ENCODE data around the gene KLHL5.

DNA sequence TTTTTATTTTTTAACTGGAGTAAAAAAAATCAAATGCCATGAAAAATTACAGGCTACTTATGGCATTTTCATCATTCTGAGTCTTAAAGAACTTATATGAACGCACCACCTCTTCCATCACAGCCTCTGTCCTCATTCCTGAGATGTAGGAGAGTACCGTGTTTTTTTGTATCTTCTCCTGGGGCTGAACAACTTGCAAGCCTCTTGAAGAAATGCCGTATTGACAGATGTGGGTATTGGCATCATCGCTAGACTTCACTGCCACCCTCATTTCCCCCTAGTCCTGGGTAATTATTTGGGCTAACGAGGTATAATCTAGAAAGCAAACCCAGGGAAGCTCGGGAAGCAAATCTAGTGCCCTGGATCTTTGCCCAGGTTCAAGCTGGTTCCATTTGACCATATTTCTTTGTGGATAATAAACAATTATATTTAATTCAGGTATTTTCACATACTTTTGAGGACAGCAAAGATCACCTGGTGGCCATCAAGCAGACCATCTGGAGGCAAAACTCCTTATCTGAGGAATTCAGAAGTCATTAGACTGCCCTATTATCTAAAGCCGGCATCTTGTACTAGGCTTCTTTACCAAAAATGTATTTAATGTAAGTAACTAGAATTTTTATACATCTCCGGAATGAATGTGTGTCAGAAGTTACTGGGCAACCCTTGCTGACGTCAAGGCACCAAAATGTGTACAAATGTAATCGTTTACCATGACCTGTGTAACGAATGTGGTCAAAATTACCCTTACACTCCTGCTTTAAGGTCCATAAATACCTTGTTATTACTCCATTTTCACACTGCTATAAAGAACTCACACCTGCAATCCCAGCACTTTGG lies 64.4 kb downstream of the KLHL5 start:
- TF ChIP-seq CTCF (IDR thresholded peaks at IDR 0.05) (no peak), ZFX (IDR thresholded peaks at IDR 0.05; ENCODE audit: borderline replicate concordance) (no peak)
